Measurements from ENCODE around the gene MAN1B1.

Gene MAN1B1

GRCh38 chr9:137097761-137098462, 11.1 kb downstream of the MAN1B1 start:
- peaks cover 42% of the 10 kb centered on the region for H3K36me3 ChIP-seq (replicated peaks)
- H3K27ac ChIP-seq = no peak overlapping the region
- H3K27me3 ChIP-seq (replicated peaks) = no peaks in the 10 kb centered on the region
- no peak for DNase-seq
- TF ChIP-seq, protein P1, sequence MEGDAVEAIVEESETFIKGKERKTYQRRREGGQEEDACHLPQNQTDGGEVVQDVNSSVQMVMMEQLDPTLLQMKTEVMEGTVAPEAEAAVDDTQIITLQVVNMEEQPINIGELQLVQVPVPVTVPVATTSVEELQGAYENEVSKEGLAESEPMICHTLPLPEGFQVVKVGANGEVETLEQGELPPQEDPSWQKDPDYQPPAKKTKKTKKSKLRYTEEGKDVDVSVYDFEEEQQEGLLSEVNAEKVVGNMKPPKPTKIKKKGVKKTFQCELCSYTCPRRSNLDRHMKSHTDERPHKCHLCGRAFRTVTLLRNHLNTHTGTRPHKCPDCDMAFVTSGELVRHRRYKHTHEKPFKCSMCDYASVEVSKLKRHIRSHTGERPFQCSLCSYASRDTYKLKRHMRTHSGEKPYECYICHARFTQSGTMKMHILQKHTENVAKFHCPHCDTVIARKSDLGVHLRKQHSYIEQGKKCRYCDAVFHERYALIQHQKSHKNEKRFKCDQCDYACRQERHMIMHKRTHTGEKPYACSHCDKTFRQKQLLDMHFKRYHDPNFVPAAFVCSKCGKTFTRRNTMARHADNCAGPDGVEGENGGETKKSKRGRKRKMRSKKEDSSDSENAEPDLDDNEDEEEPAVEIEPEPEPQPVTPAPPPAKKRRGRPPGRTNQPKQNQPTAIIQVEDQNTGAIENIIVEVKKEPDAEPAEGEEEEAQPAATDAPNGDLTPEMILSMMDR (IDR thresholded peaks at IDR 0.05; ENCODE audit: low read depth, low read length, missing control alignments) = no peak
- in situ Hi-C loops (cut with HindIII; ENCODE audit: low pct_ligation_motif_present, low sequenced_read_pairs) = no loop called here
- no peak overlapping the region for H3K4me3 ChIP-seq (ENCODE audit: low read depth, low read length)

- Histone ChIP-seq H3K4me3 (ENCODE audit: low read depth, low read length) (no peak overlapping the region), H3K27ac (no peak overlapping the region), H3K27me3 (replicated peaks) (no peaks in the 10 kb centered on the region), H3K36me3 (replicated peaks) (peaks cover 47% of the 10 kb centered on the region)
- no peak for DNase-seq
- in situ Hi-C loops (cut with HindIII; ENCODE audit: low pct_ligation_motif_present, low sequenced_read_pairs) = no loop called here
- TF ChIP-seq, protein P1 (IDR thresholded peaks at IDR 0.05; ENCODE audit: low read depth, low read length, missing control alignments) = no peak
Measured at GRCh38 chr9:137099231-137099630, 12.4 kb downstream of the MAN1B1 start.

- in situ Hi-C loops (cut with HindIII; ENCODE audit: low pct_ligation_motif_present, low sequenced_read_pairs) = no loop called here
- no peak overlapping the region for H3K4me3 ChIP-seq (ENCODE audit: low read depth, low read length)
- no peaks in the 10 kb centered on the region for H3K27me3 ChIP-seq (replicated peaks)
- no peak overlapping the region for H3K27ac ChIP-seq
- TF ChIP-seq, protein P1 (IDR thresholded peaks at IDR 0.05; ENCODE audit: low read depth, low read length, missing control alignments) = no peak
- no peak for DNase-seq
- peaks cover 52% of the 10 kb centered on the region for H3K36me3 ChIP-seq (replicated peaks)
Measured at GRCh38 chr9:137103206-137103999, 16.6 kb downstream of the MAN1B1 start.

DNA sequence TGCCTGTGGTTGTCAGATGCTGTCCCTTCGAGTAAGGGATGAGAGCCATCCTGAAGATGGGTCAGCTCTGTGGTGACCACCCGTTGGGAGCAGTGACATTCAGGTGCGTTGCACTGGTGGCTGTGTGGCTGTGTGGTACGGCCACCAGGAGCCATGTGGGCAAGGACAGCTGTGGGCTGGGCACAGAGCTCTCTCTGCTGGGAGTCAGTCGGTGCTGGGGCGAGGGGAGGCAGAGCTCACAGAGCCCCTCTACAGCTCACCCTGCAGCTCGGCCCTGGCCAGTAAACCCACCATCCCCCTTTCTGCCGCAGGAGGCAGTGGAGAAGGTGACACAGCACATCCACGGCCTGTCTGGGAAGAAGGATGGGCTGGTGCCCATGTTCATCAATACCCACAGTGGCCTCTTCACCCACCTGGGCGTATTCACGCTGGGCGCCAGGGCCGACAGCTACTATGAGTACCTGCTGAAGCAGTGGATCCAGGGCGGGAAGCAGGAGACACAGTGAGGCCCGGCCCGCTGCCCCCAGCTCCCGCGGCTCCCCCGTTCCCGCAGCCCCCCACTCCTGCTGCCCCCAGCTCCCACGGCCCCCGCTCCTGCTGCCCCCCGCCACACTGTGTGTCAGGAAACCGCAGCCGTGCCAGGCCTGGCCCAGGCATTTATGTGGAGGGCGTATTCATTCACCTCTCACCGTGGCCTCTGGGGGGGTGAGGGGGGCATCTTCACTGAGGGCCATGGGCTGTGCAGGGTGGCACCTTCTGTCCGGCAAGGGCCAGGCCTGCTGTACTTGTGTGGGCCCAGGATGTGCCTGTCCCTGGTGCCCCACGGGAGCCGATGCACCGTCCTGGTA, 19.3 kb downstream of the MAN1B1 start:
- no peak overlapping the region for H3K27ac ChIP-seq
- TF ChIP-seq, protein P1 (IDR thresholded peaks at IDR 0.05; ENCODE audit: low read depth, low read length, missing control alignments) = no peak
- DNase-seq = no peak
- in situ Hi-C loops (cut with HindIII; ENCODE audit: low pct_ligation_motif_present, low sequenced_read_pairs) = no loop called here
- no peak overlapping the region for H3K4me3 ChIP-seq (ENCODE audit: low read depth, low read length)
- no peaks in the 10 kb centered on the region for H3K27me3 ChIP-seq (replicated peaks)
- H3K36me3 ChIP-seq (replicated peaks) = peaks cover 55% of the 10 kb centered on the region

GRCh38 chr9:137106662-137107250, 20.0 kb downstream of the MAN1B1 start:
- TF ChIP-seq, protein P1 (IDR thresholded peaks at IDR 0.05; ENCODE audit: low read depth, low read length, missing control alignments) = no peak
- Histone ChIP-seq H3K36me3 (replicated peaks) (peaks cover 48% of the 10 kb centered on the region), H3K27ac (no peak overlapping the region), H3K4me3 (ENCODE audit: low read depth, low read length) (no peak overlapping the region), H3K27me3 (replicated peaks) (no peaks in the 10 kb centered on the region)
- in situ Hi-C loops (cut with HindIII; ENCODE audit: low pct_ligation_motif_present, low sequenced_read_pairs) = no loop called here
- no peak for DNase-seq

All from brain microvascular endothelial cell (primary cell).